GM21825 (cell line): ENCODE data around the gene AVP.
"Not testable (repeated sequence)": the region's sequence is repeated elsewhere in the genome, so short reads cannot be mapped to it uniquely, and the experiment has no call there.

Source experiments
- ATAC-seq: cut with Tn5 transposase; IDR thresholded peaks from one replicate; pipeline ENCODE4 v1.9.1; 2021; ENCODE audit warnings: mild to moderate bottlenecking, moderate library complexity; ENCODE audit not compliant: unreplicated experiment

The AVP gene

GRCh38 chr20:3084986-3085360 is 449 bp upstream of the AVP start:
- ATAC-seq, result no peak

DNA sequence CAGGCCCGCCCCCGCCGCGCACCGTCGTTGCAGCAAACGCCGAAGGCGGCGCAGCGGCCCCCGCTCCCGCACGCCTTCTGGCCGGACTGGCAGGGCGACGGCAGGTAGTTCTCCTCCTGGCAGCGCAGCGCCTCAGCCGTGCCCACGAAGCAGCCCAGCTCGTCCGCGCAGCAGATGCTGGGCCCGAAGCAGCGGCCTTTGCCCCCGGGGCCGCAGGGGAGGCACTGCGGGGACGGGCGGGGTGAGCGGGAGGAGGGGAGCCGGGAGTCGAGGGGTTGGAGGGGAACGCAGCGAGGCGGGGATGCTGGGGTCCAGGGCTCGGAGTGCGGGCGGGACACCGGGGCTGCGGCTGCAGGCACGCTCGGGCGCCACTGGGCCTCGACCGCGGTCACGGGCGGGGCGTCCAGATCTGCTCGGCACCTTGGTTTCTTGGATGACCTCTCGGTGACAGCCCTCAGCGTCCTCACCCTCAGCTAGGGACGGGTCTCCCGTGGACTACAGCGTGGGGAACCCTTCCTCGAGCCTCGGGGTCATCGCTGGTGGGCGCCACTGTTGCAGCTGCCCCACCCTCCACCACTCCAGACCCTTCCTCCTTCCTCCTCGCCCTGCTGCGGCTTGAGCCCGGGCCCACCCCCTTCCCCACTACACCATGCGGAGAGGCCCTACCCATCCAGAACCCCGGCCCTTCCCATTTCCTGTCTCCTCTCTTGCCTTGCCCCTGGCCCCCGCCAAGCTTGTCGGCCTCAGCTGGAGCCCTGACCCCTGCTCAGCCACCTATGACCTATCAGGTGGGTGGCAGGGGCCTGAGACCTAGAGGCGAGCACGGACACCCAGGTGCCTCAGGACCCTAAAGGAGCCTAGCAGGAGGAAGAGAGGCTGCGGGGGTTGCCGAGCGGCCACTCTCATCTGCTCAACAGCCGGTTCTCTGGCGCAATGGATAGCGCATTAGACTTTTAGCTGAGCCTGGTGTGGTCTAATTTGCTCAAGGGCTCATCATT is 1.3 kb downstream of the AVP start:
- no peak for ATAC-seq

DNA sequence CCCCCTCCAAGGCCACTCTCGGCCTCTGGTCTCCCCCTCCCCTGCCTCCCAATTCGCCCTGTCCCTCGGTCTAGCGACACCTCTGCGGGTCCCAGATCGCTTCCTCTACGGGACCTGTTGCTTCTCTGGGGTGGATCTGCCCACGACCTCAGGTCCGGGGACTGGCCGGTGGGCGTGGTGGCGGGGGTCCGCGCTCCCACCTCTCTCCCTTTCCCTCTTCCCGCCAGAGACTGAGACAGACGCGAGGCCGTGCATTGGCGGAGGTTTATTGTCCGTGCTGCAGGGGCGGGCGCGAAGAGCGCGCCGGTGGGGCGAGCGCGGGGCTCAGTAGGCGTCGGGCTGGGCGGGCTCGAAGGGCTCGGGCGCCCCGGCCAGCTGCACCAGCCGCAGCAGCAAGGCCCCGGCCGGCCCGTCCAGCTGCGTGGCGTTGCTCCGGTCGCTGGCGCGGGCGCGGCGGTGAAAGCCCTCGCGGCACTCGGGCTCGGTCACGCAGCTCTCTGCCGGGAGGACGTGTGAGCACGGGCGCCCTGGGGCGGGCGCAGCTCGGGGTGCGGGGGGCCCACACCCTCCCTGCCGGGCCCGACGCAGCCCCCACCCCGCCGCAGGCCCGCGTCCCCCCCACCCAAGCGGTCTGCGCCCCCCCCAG is 2.1 kb downstream of the AVP start:
- no peak for ATAC-seq

DNA sequence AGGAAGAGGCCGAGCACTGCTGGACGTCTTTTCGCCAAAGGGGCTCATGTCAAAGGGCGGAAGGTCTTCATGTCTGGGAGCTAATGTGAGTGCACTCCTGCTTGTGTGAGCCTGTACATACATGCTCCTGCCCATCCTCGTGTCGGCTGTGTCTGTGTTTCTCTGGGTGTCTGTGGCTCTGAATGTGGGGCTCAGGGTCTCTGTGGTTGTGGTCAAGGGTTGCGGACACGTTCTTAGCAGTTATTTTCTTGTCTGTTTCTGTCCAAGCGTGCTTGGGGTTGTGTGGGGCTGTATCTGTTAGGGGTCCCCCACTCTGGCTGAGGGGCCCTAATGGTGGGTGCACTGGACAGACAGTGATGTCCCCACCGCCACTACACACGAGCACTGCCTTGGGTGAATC is 2.9 kb downstream of the AVP start:
- ATAC-seq, result no peak

DNA sequence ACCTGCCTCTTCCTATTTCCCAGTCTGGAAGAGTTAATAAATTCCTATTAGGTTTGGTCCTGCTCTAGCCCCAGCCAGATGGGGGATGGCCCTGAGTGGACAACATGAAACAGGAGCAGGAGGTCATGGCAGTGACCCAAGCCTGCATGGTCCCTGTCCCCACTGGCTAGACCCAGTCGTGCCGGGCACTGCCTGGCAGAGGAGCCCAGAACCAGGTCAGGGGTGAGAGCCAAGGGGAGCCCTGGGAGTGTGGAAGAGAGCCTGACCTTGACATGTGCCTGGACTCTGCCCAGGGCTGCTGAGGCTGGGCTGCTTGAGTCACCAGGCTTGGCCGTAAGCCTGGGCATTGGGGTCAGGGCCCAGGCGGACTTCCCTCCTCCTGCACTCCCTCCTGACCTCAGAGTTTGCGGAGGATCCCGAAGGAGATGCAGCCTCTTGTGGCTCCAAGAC is 3.6 kb downstream of the AVP start:
- no peak for ATAC-seq

DNA sequence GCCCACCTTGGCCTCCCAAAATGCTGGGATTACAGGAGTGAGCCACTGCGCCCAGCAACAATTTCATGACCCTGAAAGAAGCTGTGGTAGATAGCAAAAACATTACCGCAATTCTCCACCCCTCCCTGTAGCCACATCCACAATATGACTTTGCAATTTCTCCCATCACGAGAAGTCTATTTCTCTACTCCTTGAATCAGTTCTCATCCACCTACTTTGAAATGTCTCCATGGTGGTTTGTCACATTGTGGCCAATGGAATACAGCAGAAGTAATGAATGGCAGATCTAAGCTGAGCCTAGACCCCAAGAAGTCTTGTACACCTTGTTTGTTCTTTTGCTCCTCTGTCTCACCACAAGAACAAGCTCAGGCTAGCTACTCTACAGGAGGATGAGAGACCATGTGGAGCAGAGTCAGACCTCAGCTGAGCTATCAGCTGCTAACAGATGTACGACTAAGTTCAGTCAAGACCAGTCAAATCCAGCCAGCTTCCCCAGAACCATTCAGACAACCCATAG is 6.8 kb downstream of the AVP start:
- ATAC-seq, result no peak

DNA sequence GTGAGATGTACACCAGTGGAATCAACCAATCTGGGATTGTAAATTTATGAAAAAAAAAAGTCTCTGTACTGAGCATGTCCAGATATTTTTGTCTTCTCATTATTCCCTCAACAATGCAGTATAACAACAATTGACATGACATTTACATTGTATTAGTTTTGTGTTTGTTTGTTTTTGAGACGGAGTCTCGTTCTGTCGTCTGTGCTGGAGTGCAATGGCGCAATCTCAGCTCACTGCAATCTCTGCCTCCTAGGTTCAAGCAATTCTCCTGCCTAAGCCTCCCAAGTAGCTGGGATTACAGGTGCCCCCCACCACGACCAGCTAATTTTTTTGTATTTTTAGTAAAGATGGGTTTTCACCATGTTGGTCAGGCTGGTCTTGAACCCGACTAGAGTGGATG is 9.2 kb downstream of the AVP start:
- ATAC-seq, result not testable (repeated sequence)

GRCh38 chr20:3074812-3075211 is 9.7 kb downstream of the AVP start:
- no peak for ATAC-seq

DNA sequence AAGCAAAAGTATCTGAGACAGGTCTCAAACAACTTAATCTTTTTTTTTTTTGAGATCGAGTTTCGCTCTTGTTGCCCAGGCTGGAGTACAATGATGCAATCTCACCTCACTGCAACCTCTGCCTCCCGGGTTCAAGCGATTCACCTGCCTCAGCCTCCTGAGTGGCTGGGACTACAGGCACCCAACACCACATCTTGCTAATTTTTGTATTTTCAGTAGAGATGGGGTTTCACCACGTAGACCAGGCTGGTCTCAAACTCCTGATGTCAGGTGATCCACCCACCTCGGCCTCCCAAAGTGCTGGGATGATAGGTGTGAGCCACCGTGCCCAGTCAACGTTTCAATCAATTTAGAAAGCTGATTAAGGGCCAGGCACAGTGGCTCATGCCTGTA is 11.3 kb downstream of the AVP start:
- not testable (repeated sequence) for ATAC-seq

GRCh38 chr20:3072530-3073250 is 11.8 kb downstream of the AVP start:
- ATAC-seq, result no peak

GRCh38 chr20:3071610-3072529 is 12.7 kb downstream of the AVP start, which contains the start of gene OXT:
Gene OXT (plus strand): TSS chr20:3071620. CDS start chr20:3071656, 36 bp downstream.
- ATAC-seq, result no peak

DNA sequence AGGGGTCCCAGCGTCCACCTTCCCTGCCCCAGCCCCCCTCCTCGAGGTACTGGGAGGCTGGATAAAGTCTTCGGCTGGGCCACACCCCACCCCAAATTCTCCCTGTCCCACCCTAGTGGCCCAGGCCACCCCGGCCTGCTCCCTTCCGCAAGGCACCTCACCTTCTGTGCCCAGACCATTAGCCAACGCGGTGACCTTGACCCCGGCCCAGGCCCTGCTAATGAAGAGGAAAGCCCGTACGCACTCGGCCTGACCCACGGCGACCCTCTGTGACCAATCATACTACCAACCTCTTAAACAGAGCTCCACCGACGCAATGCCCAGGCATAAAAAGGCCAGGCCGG is 13.3 kb downstream of the AVP start:
- no peak for ATAC-seq

GRCh38 chr20:3070725-3071124 is 13.8 kb downstream of the AVP start:
- no peak for ATAC-seq

GRCh38 chr20:3068986-3069900 is 15.3 kb downstream of the AVP start:
- no peak for ATAC-seq

DNA sequence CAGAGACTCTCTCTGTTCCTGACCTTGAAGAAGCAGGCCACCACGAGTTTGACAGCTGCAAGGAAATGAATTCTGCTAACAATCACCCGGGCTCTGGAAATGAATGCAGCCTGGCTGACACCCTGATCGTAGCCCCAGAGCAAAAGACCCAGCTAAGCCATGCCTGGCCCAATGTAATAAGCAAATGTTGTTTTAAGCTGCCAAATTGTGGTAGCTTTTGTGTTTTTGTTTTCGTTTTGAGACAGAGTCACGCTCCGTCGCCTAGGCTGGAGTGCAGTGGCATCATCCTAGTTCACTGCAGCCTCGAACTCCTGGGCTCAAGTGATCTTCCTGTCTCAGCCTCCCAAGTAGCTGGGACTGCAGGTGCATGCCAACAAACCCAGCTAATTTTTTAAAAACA is 16.4 kb downstream of the AVP start:
- no peak for ATAC-seq

DNA sequence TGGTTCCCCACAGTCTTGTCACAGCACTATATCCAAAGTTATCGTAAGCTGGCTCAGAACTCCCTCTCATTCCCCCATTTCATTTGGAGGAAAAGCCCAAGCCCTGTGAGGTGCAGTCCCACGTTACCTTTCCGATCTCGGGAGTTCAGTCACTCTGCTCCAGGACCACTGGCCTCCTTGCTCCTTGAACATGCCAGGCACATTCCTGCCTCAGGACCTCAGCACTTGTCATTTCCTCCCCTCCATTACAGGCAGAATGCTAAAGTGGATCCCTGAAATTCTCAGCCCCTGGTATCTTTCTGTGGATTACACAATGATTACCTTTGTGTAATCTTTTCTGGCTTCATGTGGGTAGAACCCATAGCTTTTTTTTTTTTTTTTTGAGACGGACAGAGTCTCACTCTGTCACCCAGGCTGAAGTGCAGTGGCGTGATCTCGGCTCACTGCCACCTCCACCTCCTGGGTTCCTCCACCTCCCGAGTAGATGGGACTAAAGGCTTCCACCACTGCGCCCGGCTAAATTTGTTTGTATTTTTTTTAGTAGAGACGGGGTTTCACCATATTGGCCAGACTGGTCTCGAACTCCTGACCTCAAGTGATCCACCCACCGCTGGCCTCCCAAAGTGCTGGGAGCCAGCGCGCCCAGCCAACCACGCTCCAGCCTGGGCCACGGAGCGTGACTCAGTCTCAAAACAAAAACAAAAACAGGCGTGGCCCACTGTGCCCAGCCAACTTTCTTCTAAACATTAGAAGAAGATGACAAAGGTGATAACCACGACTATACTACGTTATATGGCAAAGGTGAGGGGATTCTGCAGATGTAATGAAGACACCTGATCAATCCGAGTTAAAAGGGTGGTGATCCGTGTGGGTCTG is 17.1 kb downstream of the AVP start:
- no peak for ATAC-seq

GRCh38 chr20:3064119-3064518 is 20.4 kb downstream of the AVP start:
- ATAC-seq, result not testable (repeated sequence)

- no peak for ATAC-seq
Observed at GRCh38 chr20:3059489-3059888, 25.0 kb downstream of the AVP start.
